Measurements from ENCODE around the gene KLF16.

KLF16 gene

DNA sequence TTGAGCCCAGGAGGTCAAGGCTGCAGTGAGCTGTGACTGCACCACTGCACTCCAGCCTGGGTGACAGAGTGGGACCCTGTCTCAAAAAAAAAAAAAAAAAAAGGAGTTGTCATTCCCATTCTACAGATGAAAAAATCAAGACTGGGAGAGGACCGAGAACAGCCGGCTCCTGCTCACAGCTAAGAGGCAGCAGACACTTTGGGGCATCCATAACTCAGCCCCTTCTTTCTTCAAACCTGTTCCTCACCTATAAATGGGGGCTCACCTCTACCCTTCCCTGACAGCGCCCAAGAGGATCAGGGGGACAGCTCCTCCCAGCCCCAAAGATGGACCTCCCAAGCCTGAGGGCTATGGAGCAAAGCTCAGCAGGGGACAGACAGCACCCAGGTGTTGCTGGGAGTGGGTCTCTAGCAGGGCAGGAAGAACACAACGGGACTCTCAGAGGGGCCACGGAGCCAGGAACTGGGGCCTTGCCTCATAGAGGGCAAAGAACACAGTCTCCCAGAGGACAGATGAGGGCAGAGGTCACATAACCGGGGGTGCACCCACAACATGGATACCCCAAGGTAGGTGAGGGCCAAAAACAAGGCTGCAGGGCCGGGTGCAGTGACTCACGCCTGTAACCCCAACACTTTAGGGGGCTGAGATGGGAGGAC, 3.4 kb upstream of the KLF16 start:
- DNase-seq: no peak

DNA sequence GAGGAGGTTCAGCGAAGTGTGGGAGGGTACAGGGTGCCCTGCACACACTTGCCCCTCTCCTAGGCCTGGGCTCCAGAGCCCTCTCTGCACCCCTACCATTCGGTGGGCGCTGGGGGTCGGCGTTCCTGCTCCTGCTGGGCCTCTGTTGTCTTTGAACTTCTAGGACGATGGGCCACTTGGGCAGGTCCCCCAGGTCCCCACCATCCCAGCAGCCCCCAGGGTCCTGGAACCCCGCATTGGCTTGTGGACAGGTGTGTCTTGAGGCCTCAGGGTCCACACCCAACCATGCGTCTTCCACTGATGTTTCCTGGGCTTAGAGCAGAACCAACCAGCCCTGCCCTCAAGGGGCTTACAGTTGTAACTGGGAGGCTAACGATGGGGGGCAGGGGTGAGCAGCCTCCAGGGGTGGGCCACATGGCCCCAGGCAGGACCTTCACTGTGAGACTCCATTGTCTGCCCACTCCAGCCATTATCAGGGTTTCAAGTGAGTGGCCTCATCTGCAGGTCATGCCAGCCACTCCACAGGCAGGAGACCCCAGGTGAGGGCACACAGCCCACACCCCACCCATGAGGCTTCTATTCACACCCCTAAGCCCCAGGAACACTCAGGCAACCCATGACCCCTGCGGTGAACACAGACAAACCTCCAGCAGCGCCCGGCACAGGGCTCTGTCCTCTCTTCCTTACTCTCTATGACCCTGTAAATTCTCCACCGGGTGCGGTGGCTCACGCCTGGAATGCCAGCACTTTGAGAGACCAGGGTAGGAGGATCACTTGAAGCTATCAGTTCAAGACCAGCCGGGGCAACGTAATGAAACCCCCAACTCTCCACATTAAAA, 2.0 kb upstream of the KLF16 start:
- DNase-seq: no peak

DNA sequence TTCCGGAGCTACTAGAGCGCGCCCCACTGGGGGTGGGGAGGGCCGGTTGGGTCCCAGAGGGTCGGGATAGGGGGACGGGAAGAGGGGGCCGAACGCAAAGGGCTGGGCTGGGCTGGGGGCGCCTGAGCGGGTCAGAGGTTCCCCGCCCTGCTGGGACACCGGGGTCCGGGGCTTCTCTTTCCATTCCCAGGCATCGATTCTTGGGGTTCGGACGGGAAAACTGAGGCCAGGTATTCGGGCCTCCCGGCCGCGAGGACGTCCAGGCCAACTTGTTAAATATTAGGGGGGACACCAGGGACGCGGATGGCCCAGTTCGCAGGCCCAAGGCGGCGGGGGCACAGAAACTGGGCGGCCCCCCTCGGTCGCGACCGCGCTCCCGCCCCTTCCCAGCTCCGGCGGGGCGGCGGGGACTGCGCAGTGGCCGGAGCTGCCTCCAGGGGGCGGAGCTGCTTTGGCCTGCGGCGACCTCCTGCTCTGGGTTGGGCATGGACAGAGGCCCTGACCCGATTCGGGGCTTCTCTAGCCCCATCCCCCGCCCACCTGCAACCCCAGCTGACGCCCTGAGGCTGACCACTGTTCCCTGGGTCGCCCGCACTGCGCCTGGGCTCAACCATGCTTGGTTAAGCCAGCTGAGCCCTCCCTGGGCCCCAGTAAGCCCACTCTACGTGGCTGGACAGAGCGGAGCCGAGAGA, 1.2 kb upstream of the KLF16 start:
- no peak for DNase-seq

DNA sequence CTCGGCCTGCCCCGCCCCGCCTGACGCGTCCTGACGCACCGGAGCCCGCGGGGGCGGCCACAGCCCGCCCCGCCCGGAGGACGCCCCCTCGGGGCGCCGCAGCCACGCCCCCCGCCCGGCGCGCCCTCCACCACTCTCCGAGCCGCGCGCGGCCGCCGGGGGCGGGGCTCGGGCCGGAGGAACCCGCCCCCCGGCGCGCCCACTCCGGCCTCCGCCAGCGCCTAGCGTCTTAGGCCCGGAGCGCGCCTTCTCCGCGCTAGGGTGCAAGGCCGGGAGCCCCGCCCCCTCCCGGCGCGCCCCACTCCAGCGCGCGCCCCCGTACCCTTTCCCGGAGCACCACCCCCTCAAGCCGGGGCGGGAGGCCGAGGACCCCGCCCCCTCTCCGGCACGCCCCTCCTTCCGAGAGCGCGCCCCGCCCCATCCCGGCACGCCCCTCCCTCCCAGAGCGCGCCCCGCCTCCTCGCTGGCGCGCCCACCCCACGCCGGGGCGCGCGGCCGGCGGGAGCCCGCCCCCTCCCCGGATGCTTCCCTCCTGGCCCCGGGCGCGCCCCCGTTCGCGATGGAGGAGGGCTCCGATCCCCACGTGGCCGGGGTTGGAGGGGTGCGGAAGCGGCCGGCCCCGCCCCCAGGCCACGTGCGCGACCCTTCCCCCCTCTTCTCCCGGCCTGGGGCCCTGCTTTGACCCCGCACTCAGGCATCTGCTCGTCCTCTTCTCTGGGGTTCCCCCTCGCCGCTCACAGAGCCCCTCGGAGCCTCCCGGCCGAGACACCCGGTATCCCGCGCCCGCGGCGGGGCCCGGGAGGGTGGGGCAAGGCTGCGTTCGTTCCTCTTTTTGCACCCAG, 480 bp upstream of the KLF16 start:
- DNase-seq: no peak

DNA sequence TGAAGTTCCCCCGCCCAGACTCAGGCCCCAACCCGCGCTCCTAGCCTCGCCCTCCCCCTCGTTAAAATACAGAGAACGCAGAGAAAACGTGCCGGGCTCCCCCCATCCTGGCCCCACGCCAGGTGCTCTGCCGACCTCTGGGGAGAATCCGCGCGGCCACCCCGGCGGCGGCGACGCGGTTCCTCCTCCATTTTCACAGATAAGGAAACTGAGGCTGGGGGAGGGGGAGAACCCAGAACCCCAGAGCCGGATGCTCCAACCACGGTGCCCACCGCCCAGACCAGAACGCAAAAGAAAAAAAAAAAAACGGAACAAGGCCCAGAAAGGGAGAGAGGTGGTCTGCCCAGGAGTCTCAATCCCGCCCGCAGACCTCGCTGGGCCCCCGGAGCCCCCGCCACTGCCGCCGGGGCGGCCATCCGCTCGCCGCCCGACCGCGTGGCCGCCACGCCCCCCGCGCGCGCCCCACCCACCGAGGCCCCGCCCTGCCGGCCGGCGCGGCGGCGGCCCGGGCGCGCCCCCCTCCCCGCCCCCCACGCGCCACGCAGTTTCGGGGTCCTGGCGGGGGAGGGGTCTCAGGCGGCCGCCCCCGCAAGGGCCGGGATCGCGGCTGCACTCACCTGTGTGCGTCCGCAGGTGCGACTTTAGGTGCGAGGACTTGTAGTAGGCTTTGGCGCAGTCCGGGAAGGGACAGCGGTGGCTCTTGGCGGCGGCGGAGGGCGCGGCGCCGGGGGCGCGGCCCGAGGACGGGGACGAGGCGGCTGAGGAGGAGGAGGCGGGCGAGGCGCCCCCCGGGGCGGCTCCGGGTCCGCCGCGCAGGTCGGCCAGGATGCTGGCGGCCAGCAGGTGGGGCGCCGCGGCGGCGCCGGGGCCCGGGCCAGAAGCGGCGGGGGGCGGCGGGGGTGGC, 703 bp downstream of the KLF16 start:
- DNase-seq: no peak

DNA sequence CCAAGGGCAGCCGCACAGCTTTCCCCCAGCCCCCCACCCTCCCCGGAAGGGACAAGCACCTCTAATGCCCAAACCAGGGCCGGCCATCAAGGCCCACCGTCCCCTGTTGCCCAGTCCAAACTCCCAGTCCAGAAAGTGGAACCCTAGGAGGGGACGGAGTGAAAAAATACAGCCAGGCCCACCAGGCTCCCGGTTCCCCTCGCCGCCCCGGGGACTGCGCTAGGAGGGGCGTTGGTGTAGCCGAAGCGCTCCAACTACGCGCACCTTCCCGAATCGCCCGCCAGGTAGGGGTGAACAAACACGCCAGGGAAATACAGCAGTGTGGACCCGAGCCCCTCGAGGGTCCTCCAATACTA, 1.3 kb downstream of the KLF16 start:
- DNase-seq: no peak

DNA sequence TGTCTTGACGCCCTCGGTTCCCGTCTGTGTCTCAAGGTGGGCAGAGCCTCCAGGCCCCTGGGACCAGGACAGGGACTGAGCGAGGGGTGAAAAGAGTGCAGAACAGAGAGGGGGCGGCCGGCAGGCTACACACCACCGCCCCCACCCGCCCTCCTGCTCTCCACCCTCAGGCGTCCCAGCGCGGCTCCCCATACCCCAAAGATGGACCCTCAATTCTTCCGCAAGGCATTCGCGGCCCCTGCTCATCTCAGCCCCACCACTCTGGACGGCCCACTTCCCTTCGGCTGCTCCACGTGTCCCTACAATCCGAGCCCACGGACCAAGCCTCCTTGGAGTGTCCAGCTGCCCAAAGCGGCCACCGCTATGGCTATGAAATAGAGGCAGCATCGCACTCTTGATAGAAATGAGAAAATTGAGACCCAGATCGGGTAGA, 1.8 kb downstream of the KLF16 start:
- no peak for DNase-seq

DNA sequence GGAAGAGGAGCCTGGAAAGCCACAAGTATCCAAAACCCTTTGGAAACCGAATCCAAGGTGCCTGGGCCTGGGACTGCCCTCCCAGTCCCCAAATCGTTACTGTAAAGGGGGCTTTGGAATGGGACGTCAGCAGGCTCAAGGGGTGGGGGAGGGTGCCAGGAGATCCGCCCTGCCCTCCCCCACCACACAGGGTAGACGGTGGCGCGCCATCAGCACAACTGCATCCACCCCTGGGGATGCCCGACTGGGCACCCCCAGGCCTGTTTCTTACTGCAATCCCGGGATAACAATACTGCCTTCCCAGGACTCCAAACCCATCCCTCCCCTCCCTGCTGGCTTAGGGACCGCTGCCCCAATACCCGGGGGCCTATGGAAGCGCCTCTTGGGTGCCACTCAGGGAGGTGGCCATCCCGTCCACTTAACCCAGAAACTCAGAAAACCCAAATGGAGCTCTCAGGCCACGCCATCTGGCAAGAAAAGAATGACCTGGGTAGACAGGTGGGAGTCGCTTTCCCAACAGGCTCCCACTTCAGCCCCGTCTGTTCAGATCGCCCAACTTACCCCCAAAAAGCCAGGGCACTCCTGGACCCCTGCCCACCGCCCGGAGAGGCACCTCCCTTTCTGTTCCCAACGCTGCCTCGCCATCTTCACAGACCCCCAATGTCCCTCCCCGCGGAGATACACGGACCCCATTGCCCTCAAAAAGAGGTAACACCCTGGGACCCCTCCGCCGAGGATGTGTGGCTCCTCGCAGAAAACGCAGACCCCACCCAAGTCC, 2.4 kb downstream of the KLF16 start:
- DNase-seq: no peak

DNA sequence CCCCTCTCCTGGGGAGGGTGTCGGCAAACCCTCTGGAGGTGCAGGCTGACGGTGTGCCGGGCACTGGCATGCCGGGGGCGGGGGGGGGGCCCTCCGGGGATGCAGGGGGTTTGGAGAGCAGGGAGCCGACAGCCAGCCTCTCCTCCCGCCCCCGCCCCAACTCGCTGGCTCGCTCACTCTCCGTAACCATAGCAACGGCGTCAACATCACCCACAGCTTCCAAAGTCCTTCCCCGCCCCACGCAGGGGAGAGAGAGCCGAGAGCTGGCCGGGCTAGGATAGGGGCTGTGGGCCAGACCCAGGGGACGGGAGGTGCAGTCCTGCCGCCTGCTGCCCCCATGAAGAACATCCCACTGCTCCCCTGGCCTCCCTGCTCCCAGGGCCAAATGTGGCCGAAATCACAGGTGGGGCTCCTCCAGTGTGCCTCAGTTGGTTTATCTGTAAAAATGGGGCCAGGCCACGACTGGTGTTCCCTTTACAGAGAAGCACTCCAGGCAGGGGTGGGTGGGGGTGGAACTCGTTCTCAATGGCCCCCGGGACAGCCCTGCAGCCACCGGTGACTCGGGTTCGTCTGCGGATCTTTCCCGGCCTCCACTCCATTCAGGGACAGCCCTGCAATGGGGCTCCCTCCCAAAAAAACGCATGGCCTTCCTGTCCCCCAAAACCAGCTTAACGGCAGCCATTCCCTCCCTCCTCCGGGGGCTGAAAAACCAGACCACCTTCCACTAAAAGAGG, 3.2 kb downstream of the KLF16 start:
- no peak for DNase-seq

DNA sequence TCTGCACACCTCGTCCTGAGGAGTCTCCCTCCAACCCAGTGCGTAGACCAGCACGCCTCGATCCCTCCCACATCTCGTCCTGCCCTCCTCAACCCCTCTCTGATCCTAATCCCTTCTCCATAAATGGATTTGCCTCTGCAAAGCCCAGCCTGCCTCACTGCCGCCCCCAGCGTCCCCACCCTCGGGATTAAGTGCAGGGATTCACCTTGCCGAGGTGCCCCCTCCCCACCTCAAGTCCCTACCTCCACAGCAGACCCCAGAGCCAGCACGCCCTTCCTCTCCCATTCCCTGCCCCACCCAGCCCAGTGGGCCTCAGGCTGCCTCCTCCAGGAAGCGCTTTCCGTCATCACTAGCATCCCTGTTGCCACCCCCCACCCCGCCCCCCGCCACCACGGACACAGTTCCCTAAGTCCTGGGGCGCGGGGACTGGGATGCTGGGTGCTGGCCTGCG, 4.0 kb downstream of the KLF16 start:
- DNase-seq: no peak

DNA sequence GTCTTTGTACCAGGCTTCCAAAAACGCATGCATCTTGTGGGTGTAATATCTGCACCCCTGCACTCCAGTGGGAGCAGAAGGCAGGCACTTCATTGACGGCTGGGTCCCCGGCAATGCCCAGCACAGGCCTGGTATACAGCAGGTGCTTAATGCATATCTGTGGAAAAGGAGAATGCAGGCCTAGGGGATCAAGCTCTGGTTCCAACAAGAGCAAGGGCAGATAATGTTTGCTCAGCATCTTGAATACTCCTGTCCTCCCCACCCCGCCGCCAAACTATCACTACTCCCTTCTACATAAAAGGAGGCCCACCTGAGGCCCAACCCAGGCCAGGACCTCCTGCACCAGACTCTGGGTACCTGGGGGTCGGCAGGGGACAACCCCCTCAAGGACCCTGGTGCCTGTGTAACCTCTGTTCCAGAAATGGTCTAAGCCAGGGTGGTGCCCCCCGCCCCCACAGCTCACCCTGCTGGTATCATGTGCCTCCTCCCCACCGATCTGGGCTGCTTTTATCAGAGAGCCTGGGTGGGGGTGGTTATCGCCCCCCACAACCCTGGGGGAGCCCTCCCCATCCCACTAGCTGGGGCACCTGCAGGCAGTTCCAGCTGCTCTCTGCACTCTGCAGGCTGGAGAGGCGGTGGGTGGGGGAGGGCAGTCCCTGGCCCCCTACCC, 4.8 kb downstream of the KLF16 start:
- no peak for DNase-seq

DNA sequence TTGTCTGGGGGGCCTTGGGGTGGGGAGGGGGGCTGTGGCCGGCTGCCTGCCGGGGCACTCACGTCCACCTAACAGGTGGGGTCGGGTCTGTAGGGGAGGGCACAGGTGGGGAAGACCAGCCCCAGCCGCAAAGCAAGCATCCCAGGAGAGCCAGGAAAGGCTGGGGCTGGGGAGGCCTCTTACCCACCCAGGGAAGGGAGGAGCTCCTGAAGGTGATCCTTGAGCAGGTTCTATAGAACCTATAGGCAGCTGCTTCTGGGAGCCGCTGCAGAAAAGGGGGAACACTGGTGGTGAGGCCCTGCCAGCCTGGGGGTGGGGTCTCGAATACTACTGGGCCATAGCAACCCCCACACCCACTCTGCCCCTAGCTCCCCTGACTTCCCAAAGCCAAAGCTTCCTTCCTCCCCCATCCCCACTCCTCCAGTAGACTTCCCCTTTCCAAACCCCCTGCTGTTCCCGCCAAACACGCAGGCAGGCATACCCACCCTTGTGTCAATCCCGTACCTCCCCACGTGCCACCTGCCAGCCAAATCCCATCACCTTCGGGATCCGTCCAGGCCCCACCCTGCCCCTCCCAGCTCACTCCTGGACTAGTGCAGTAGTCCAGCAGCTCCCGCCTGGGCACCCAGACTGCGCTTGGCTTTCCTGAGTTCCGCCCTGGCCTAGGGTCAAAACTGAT, 5.6 kb downstream of the KLF16 start:
- DNase-seq: no peak

DNA sequence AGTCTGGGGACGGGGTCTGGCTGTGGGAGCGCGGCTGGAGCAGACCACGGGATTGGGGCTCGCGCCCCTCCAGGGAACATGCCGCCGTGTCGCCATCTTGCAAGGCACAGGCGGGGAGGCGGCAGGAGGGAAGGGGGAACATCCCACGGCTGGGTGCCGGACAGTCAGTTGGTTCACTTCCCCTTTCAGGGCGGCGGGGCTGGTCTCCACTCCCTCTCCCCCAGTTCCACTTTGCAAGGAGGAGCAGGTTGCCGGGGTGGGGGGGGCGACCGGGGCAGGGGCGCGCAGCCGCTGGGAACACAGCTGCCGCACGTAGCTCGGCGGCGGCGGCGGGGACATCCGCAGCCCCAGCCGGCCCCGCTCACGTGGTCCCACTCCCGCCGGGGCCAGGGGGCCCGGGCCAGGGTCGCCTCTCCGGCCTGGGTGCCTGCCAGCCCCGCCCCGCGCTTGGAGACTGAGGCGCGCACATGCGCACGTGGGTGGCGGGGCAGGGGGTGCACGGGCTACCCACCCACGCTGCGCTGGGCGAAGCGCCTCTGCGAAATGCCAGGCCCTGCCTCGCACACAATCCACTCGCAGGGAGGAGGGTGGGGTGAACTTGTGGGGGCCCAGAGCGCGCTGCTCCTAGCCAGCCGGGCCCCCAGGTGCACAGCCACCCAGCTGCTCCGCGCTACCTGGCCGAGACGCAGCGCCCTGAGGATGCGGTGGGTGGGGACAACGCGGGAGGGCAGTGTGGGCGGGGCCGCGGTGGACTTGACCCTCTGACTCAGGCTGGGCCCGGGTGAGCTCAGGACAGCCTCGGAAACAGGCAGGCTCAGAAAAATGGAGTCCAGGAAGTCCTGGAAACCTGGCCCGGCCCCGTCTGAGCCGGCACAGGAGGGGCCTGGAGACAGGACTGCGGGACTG, 6.4 kb downstream of the KLF16 start:
- DNase-seq: no peak

DNA sequence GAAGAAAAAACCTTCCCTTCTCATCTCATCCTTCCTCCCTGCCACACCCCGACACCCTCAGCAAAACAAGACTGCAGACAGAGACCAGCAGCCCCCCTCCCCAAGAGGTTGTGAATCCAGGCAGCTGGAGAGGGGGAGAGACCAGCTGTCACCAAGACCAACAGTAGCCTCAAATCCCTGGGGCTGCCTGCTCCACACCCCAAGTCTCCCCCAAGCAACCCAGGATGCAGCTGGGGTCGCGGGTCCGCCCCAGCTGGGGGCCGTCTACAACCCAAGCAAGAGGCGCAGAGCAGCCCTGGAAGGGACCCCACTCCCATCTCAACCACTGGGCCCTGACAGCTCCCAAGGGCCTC, 7.1 kb downstream of the KLF16 start:
- DNase-seq: no peak

DNA sequence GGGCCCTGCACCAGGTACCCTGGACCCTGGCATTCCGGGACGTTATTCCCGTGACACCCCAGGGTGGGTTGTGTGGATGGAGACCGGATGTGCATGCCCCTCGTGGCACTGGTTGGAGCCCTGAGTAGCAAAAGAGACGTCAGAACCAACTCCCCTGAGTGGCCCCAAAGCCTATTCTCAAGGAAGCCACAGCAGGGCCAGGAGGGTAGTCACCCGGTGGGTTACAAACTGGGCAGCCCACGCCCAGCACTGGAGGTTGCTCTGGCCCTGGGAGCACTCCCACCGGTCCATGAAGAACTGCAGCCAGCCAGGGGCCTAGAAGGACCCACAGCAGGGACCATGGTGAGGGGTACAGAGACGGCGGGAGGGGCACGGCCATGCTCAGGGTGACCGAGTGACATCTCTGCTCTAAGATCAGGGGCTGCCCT, 7.5 kb downstream of the KLF16 start:
- no peak for DNase-seq

DNA sequence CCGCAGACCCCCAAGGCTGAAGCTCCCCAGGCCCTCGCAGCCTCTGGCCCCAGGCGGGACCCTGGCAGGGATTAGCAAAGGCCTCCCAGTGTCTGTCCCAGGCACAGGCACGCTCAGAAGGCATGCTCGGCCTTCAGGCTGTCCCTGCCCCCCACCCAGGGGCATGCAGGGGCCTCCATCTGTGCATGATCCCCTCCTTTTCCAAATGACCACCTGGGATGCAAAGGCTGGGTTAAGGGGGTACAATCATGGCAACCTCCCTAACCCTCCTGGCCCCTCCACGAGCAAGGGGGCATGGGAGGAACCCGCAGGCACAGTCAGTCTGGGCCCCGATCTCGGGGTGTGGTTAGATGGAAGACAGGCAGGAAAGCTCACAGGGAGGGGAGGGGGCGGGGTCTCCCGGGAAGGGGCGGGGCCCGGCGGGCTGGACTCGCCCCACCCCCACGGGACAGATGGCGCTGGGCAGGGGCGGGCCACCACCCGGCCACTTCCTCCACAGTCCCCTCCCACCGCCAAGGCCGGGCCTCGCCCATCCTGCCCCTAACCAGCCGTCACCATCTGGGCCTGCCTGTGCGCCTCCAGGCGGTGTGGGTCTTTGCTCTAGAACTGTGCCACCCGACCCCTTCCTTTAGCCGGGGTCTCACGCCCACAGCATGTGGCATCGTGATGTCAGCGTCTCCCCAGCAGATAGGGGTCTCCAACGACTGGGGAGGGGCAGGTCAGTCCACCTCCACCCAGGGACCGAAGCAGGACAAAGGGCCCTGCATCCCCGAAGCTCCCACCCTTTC, 8.1 kb downstream of the KLF16 start:
- DNase-seq: no peak

DNA sequence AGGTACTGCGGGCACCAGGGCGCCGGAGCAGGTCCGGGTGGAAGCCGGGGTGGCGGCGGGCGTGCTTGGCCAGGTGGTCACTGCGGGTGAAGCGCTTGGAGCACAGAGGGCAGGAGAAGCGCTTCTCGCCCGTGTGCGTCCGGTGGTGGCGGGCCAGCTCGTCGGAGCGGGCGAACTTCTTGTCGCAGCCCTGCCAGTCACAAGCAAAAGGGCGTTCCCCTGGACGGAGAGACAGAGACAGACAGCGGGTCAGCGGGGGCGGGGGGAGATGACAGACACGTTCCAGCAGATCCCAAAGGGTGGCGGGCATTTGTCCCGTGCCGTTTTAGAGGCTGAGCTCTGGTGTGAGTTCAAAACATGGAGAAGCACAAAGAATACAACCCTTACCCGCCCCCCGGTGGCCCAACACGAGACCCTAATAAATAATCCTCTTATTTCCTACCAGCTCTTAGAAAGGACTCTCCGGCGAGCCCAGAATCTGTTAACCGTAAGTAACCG, 8.8 kb downstream of the KLF16 start:
- no peak for DNase-seq
